CD4-positive, alpha-beta T cell treated with Interferon alpha-2 for 1 hour (primary cell): ENCODE results near the gene CCDC116.
"Not testable (repeated sequence)": the region's sequence is repeated elsewhere in the genome, so short reads cannot be mapped to it uniquely, and the experiment has no call there.

Source experiments
- DNase-seq, 2 donors: peaks; one replicate each; pipeline ENCODE4 v3.0.0-alpha.2; 2020 to 2022

CCDC116 gene

GRCh38 chr22:21632237-21632895, at the start of gene CCDC116:
CCDC116 (plus strand) TSS chr22:21632760; CDS start chr22:21633182, 422 bp downstream.
- DNase-seq = peak; percentile 64 to 85

- no peak for DNase-seq
These were observed 49.5 kb upstream of the CCDC116 start for GRCh38 chr22:21582801-21583740.

GRCh38 chr22:21585389-21585788, 47.2 kb upstream of the CCDC116 start:
- no peak for DNase-seq

- DNase-seq = peak; percentile 6 to 14
These were observed 44.6 kb upstream of the CCDC116 start for GRCh38 chr22:21587803-21588611.

GRCh38 chr22:21589396-21589795, 43.2 kb upstream of the CCDC116 start:
- DNase-seq = no peak

- peak in 1 of 2 donors; percentile 13 for DNase-seq
These were observed 41.5 kb upstream of the CCDC116 start for GRCh38 chr22:21590809-21591641.

- no peak for DNase-seq
These were observed 40.9 kb upstream of the CCDC116 start for GRCh38 chr22:21591695-21592094.

GRCh38 chr22:21592422-21592821, 40.1 kb upstream of the CCDC116 start:
- DNase-seq = no peak

- DNase-seq = no peak
These were observed 38.9 kb upstream of the CCDC116 start for GRCh38 chr22:21593406-21594232.

- DNase-seq = no peak
These were observed 37.6 kb upstream of the CCDC116 start for GRCh38 chr22:21594865-21595452.

- DNase-seq = not testable (repeated sequence)
These were observed 36.0 kb upstream of the CCDC116 start for GRCh38 chr22:21596356-21597135.

- DNase-seq = no peak
These were observed 34.3 kb upstream of the CCDC116 start for GRCh38 chr22:21598302-21598701.

GRCh38 chr22:21599053-21599893, 33.3 kb upstream of the CCDC116 start:
- DNase-seq = no peak

GRCh38 chr22:21602579-21602978, 30.0 kb upstream of the CCDC116 start:
- no peak for DNase-seq

GRCh38 chr22:21603973-21604372, 28.6 kb upstream of the CCDC116 start:
- no peak for DNase-seq

- DNase-seq = no peak
These were observed 26.5 kb upstream of the CCDC116 start for GRCh38 chr22:21605887-21606564.

- DNase-seq = no peak
These were observed 25.8 kb upstream of the CCDC116 start for GRCh38 chr22:21606775-21607174.

- not testable (repeated sequence) for DNase-seq
These were observed 22.9 kb upstream of the CCDC116 start for GRCh38 chr22:21609556-21610157.
